Activated T-helper 1 cell treated with anti-CD3 and anti-CD28 coated beads, Interleukin-2, amount 50 U/mL, for 16 hours (primary cell): ENCODE results near the gene G3BP2.
A peak's percentile ranks its signal among the peaks of the same experiment; 100 is the strongest.
"Not testable (repeated sequence)": the region's sequence is repeated elsewhere in the genome, so short reads cannot be mapped to it uniquely, and the experiment has no call there.

ENCODE experiments used
- DNase-seq, 2 donors: peaks; one replicate each; pipeline ENCODE4 v3.0.0-alpha.2; 2020; ENCODE audit warnings: low read depth in 1 of 2, low spot score in 1 of 2

Gene G3BP2

GRCh38 chr4:75673027-75673958 lies at the start of gene G3BP2:
Gene G3BP2 (minus strand): TSS chr4:75673411. CDS start chr4:75662025, 11,386 bp downstream.
- DNase-seq: peak; percentile 94 to 96

GRCh38 chr4:75722417-75722816 lies 49.2 kb upstream of the G3BP2 start:
- no peak for DNase-seq

- no peak for DNase-seq
These were observed 45.3 kb upstream of the G3BP2 start for GRCh38 chr4:75718529-75718928.

- DNase-seq: no peak
These were observed 44.2 kb upstream of the G3BP2 start for GRCh38 chr4:75717408-75717807.

- DNase-seq: not testable (repeated sequence)
These were observed 42.8 kb upstream of the G3BP2 start for GRCh38 chr4:75716054-75716453.

GRCh38 chr4:75715105-75715799 lies 42.0 kb upstream of the G3BP2 start:
- no peak for DNase-seq

GRCh38 chr4:75714704-75715103 lies 41.5 kb upstream of the G3BP2 start:
- no peak for DNase-seq

GRCh38 chr4:75714011-75714410 lies 40.8 kb upstream of the G3BP2 start:
- no peak for DNase-seq

GRCh38 chr4:75710246-75710645 lies 37.0 kb upstream of the G3BP2 start:
- DNase-seq: no peak

- DNase-seq: no peak
These were observed 35.0 kb upstream of the G3BP2 start for GRCh38 chr4:75708218-75708691.

- DNase-seq: no peak
These were observed 32.2 kb upstream of the G3BP2 start for GRCh38 chr4:75705198-75705977.

- DNase-seq: no peak
These were observed 29.8 kb upstream of the G3BP2 start for GRCh38 chr4:75702919-75703411.

- DNase-seq: no peak
These were observed 26.1 kb upstream of the G3BP2 start for GRCh38 chr4:75699299-75699698.

- no peak for DNase-seq
These were observed 25.7 kb upstream of the G3BP2 start for GRCh38 chr4:75698963-75699228.

- no peak for DNase-seq
These were observed 25.2 kb upstream of the G3BP2 start for GRCh38 chr4:75698162-75698962.

- no peak for DNase-seq
These were observed 23.4 kb upstream of the G3BP2 start for GRCh38 chr4:75696581-75696980.

GRCh38 chr4:75696071-75696470 lies 22.9 kb upstream of the G3BP2 start:
- DNase-seq: no peak

- DNase-seq: not testable (repeated sequence)
These were observed 18.9 kb upstream of the G3BP2 start for GRCh38 chr4:75692066-75692465.

- not testable (repeated sequence) for DNase-seq
These were observed 13.9 kb upstream of the G3BP2 start for GRCh38 chr4:75687125-75687524.

- no peak for DNase-seq
These were observed 13.1 kb upstream of the G3BP2 start for GRCh38 chr4:75686346-75686745.
